Right lobe of liver (tissue), 4 donors: ENCODE measurements around the gene PARP8.

ENCODE experiments used
- POLR2A ChIP-seq: fragments of 450-650 bp; IDR thresholded peaks from one replicate; pipeline ENCODE4 v1.6.1; 2017; ENCODE audit warnings: antibody characterized with exemption, mild to moderate bottlenecking
- TF ChIP-seq, protein P1 (sequence below), 4 donors: fragments of 200-600 bp in 3 of 4; fragments of 450-650 bp in 1 of 4; IDR thresholded peaks; one replicate each; pipeline versions ENCODE4 v1.5.1 to v1.8.0; 2016 to 2022; ENCODE audit warnings: antibody characterized with exemption in 4 of 4, mild to moderate bottlenecking in 2 of 4
- donor health status: DM: no; HTN: no; CAD: no.
- donor health status: DM: no; HTN: no; CAD: no.
- donor health status: DM: no; HTN: yes; CAD: no.

DNA sequence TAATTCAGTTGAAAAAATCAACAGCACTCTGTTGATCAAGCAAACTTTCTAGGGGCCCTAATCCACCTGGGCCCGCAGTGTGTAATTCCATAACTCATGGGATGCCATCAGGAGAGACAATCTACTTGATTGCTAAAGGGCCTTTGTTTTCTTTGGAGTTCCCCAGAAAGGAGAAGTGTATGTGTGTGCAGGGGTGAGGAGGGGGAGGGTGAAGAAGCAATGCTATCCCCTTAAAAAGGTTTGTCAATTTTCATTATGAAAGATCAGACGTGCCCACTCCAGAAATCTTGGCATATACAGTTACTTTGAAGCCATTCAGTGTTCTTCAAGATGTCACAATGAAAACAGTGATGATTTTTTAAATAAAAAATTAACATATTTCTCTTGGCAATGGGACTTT lies 6.2 kb downstream of the PARP8 start:
- TF ChIP-seq POLR2A, result no peak
- TF ChIP-seq, protein P1, sequence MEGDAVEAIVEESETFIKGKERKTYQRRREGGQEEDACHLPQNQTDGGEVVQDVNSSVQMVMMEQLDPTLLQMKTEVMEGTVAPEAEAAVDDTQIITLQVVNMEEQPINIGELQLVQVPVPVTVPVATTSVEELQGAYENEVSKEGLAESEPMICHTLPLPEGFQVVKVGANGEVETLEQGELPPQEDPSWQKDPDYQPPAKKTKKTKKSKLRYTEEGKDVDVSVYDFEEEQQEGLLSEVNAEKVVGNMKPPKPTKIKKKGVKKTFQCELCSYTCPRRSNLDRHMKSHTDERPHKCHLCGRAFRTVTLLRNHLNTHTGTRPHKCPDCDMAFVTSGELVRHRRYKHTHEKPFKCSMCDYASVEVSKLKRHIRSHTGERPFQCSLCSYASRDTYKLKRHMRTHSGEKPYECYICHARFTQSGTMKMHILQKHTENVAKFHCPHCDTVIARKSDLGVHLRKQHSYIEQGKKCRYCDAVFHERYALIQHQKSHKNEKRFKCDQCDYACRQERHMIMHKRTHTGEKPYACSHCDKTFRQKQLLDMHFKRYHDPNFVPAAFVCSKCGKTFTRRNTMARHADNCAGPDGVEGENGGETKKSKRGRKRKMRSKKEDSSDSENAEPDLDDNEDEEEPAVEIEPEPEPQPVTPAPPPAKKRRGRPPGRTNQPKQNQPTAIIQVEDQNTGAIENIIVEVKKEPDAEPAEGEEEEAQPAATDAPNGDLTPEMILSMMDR (IDR thresholded peaks at IDR 0.05), result no peak
